Suprapubic skin (tissue), 3 donors: ENCODE measurements around the gene MAN1C1.

ENCODE experiments used
- EP300 ChIP-seq: sonication (generic); formaldehyde crosslinking; IDR thresholded peaks from one replicate; pipeline ENCODE4 v1.6.1; 2017; ENCODE audit warnings: antibody characterized with exemption
- POLR2A ChIP-seq, 2 donors: fragments of 450-650 bp; IDR thresholded peaks; one replicate each; pipeline ENCODE4 v1.6.1; 2017; ENCODE audit warnings: antibody characterized with exemption in 2 of 2, mild to moderate bottlenecking in 2 of 2, moderate library complexity in 2 of 2
- TF ChIP-seq, protein P1 (sequence below), 2 donors: fragments of 200-600 bp in 1 of 2; fragments of 450-650 bp in 1 of 2; sonication (generic) in 1 of 2; IDR thresholded peaks; one replicate each; pipeline ENCODE4 v1.5.1; 2016 to 2019; ENCODE audit warnings: antibody characterized with exemption in 2 of 2, mild to moderate bottlenecking in 1 of 2, moderate library complexity in 1 of 2

DNA sequence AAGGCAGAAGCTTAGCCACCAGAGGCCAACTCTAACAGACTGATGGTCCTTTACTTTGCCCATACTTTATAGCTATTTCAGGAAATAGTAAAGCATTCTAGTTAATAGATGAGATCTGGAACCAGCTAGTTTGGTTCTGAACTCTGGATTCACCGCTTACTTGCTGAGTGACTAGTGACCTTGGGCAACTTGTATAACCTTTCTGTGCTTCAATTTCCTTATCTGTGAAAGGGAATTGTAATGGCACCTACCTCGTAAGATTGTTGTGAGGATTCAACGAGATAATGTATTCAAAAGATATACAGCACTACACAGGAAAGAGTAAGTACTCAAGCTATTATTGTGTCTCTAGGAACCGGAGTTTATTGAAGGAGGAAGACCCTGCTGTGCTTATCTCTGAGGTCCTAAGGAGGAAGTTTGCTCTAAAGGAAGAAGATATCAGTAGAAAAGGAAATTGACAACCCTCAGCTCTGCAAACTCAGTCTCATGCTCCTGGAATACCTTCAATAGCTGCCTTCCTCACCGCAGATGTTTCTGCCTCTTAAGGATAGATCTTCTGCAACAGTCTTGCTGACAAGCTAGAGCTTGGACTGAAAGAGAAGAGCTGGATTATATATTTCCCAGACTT is 215.1 kb downstream of the MAN1C1 start:
- TF ChIP-seq POLR2A (IDR thresholded peaks at IDR 0.05) (no peak), EP300 (no peak)
- TF ChIP-seq, protein P1, sequence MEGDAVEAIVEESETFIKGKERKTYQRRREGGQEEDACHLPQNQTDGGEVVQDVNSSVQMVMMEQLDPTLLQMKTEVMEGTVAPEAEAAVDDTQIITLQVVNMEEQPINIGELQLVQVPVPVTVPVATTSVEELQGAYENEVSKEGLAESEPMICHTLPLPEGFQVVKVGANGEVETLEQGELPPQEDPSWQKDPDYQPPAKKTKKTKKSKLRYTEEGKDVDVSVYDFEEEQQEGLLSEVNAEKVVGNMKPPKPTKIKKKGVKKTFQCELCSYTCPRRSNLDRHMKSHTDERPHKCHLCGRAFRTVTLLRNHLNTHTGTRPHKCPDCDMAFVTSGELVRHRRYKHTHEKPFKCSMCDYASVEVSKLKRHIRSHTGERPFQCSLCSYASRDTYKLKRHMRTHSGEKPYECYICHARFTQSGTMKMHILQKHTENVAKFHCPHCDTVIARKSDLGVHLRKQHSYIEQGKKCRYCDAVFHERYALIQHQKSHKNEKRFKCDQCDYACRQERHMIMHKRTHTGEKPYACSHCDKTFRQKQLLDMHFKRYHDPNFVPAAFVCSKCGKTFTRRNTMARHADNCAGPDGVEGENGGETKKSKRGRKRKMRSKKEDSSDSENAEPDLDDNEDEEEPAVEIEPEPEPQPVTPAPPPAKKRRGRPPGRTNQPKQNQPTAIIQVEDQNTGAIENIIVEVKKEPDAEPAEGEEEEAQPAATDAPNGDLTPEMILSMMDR (IDR thresholded peaks at IDR 0.05), result no peak
